ENCODE data around the gene AQP1.

The AQP1 gene

GRCh38 chr7:30933124-30933974 lies 21.7 kb downstream of the AQP1 start:
- Histone ChIP-seq H3K27me3 (replicated peaks; ENCODE audit: control insufficient read depth, insufficient read depth, low read length) (no peaks in the 10 kb centered on the region; the same call in 1 of the 2 replicates), H3K4me3 (replicated peaks; ENCODE audit: low read depth, low read length) (no peak overlapping the region), H3K36me3 (ENCODE audit: control insufficient read depth, insufficient read depth, low read length) (no peaks in the 10 kb centered on the region)
- TF ChIP-seq, protein P1, sequence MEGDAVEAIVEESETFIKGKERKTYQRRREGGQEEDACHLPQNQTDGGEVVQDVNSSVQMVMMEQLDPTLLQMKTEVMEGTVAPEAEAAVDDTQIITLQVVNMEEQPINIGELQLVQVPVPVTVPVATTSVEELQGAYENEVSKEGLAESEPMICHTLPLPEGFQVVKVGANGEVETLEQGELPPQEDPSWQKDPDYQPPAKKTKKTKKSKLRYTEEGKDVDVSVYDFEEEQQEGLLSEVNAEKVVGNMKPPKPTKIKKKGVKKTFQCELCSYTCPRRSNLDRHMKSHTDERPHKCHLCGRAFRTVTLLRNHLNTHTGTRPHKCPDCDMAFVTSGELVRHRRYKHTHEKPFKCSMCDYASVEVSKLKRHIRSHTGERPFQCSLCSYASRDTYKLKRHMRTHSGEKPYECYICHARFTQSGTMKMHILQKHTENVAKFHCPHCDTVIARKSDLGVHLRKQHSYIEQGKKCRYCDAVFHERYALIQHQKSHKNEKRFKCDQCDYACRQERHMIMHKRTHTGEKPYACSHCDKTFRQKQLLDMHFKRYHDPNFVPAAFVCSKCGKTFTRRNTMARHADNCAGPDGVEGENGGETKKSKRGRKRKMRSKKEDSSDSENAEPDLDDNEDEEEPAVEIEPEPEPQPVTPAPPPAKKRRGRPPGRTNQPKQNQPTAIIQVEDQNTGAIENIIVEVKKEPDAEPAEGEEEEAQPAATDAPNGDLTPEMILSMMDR (IDR thresholded peaks at IDR 0.05; ENCODE audit: insufficient read depth, low read length, poor library complexity, severe bottlenecking) = no peak
- no peak for DNase-seq (ENCODE audit: extremely low read depth, insufficient read length)

GRCh38 chr7:30934225-30934624 lies 22.6 kb downstream of the AQP1 start:
- Histone ChIP-seq H3K4me3 (replicated peaks; ENCODE audit: low read depth, low read length) (no peak overlapping the region), H3K36me3 (ENCODE audit: control insufficient read depth, insufficient read depth, low read length) (no peaks in the 10 kb centered on the region), H3K27me3 (replicated peaks; ENCODE audit: control insufficient read depth, insufficient read depth, low read length) (no peaks in the 10 kb centered on the region; the same call in 1 of the 2 replicates)
- no peak for DNase-seq (ENCODE audit: extremely low read depth, insufficient read length)
- TF ChIP-seq, protein P1 (IDR thresholded peaks at IDR 0.05; ENCODE audit: insufficient read depth, low read length, poor library complexity, severe bottlenecking) = no peak

GRCh38 chr7:30934732-30935568 lies 23.3 kb downstream of the AQP1 start:
- DNase-seq (ENCODE audit: extremely low read depth, insufficient read length) = no peak
- Histone ChIP-seq H3K27me3 (replicated peaks; ENCODE audit: control insufficient read depth, insufficient read depth, low read length) (no peaks in the 10 kb centered on the region; the same call in 1 of the 2 replicates), H3K36me3 (ENCODE audit: control insufficient read depth, insufficient read depth, low read length) (no peaks in the 10 kb centered on the region), H3K4me3 (replicated peaks; ENCODE audit: low read depth, low read length) (no peak overlapping the region)
- TF ChIP-seq, protein P1 (IDR thresholded peaks at IDR 0.05; ENCODE audit: insufficient read depth, low read length, poor library complexity, severe bottlenecking) = no peak

- Histone ChIP-seq H3K27me3 (replicated peaks; ENCODE audit: control insufficient read depth, insufficient read depth, low read length) (no peaks in the 10 kb centered on the region; the same call in 1 of the 2 replicates), H3K4me3 (replicated peaks; ENCODE audit: low read depth, low read length) (no peak overlapping the region), H3K36me3 (ENCODE audit: control insufficient read depth, insufficient read depth, low read length) (no peaks in the 10 kb centered on the region)
- DNase-seq (ENCODE audit: extremely low read depth, insufficient read length) = no peak
- TF ChIP-seq, protein P1 (IDR thresholded peaks at IDR 0.05; ENCODE audit: insufficient read depth, low read length, poor library complexity, severe bottlenecking) = no peak
These were observed 23.9 kb downstream of the AQP1 start for GRCh38 chr7:30935569-30935877.

DNA sequence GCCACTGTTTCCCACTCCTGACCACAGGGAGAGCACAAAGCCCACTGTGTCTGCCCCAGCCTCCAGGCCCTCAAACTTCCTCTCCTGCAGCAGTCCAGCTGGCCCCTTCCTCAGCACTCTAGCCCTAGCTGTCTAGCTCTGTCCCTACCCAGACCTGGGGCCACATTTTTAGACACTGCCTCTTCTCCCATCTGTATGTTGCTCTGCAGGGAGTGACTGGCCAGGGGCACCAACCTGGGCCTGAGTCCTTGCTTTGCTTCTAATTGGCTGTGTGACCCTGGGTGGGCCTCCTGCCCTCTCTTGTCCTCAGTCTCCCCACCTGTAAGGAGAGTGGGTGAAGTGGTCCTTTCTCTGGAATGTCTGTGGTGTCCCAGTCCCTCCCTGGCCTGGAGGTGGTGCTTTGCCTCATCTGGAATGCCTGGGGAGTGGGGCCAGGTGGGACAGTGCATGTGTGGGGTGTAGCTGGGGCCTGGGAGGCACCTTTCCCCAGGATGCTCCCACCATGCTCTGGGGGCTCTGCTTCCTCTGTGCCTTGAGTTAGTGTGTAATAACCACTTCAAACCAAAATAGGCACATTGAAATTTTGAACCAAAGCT lies 25.1 kb downstream of the AQP1 start:
- Histone ChIP-seq H3K27me3 (replicated peaks; ENCODE audit: control insufficient read depth, insufficient read depth, low read length) (no peaks in the 10 kb centered on the region; the same call in 1 of the 2 replicates), H3K4me3 (replicated peaks; ENCODE audit: low read depth, low read length) (no peak overlapping the region), H3K36me3 (ENCODE audit: control insufficient read depth, insufficient read depth, low read length) (no peaks in the 10 kb centered on the region)
- DNase-seq (ENCODE audit: extremely low read depth, insufficient read length) = no peak
- TF ChIP-seq, protein P1 (IDR thresholded peaks at IDR 0.05; ENCODE audit: insufficient read depth, low read length, poor library complexity, severe bottlenecking) = no peak

All from GM06990 (cell line).